Measurements from ENCODE around the gene SIRPA. TPM values are rescaled to one million over a fixed set of nuclear protein-coding genes. Genes with fewer than 3 reads are reported as not detected.

SIRPA gene
- total RNA-seq, 1 experiment from 2014 or later: 12.8 TPM

DNA sequence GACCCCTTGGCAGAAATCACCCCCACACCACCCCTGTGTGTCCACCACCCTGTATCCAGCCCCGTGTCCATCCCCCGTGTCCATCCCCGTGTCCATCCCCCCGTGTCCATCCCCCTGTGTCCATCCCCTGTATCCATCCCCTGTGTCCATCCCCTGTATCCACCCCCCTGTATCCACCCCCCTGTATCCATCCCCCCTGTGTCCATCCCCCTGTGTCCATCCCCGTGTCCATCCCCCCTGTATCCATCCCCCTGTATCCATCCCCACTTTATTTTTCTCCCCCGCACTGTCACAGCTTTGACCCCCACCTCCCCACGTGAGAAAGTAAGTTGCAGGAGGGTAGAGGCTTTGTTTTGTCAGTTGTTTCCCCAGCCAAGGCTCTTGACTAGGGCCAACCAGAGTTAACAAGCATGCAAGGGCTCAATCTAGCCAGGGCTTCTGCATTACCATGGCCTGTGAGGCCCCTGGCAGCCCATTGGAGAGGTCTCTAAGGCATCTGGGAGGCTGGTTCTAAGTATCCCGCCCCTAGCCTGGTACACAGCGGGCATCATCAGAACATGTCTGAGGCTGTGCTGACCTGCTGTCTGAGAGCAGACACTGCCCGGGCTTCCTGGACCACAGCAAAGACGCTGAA, 18.1 kb upstream of the SIRPA start:
- Histone ChIP-seq H4K20me1 (ENCODE audit: low read length) (no peaks in the 10 kb centered on the region), H3K27ac (ENCODE audit: low read length) (no peak overlapping the region), H3K27me3 (ENCODE audit: low read length) (no peaks in the 10 kb centered on the region), H3K79me2 (ENCODE audit: low read length) (no peaks in the 10 kb centered on the region), H3K9me3 (ENCODE audit: low read length) (no peaks in the 10 kb centered on the region), H3K4me1 (ENCODE audit: insufficient read depth, low read length) (no peaks in the 10 kb centered on the region), H3K9ac (ENCODE audit: low read length) (no peak overlapping the region), H3F3A (ENCODE audit: low read length, unreplicated experiment) (no peaks in the 10 kb centered on the region), H3K36me3 (ENCODE audit: low read depth, low read length) (no peaks in the 10 kb centered on the region), H3K9me2 (replicated peaks; ENCODE audit: low read length) (no peaks in the 10 kb centered on the region), H2AFZ (ENCODE audit: low read length) (no peak overlapping the region), H3K4me2 (ENCODE audit: low read length) (no peak overlapping the region), H3K4me3 (ENCODE audit: low read length) (no peak overlapping the region)
- intact Hi-C loops (cut with micrococcal nuclease): no loop called here
- ATAC-seq: no peak
- TF ChIP-seq, protein P1, sequence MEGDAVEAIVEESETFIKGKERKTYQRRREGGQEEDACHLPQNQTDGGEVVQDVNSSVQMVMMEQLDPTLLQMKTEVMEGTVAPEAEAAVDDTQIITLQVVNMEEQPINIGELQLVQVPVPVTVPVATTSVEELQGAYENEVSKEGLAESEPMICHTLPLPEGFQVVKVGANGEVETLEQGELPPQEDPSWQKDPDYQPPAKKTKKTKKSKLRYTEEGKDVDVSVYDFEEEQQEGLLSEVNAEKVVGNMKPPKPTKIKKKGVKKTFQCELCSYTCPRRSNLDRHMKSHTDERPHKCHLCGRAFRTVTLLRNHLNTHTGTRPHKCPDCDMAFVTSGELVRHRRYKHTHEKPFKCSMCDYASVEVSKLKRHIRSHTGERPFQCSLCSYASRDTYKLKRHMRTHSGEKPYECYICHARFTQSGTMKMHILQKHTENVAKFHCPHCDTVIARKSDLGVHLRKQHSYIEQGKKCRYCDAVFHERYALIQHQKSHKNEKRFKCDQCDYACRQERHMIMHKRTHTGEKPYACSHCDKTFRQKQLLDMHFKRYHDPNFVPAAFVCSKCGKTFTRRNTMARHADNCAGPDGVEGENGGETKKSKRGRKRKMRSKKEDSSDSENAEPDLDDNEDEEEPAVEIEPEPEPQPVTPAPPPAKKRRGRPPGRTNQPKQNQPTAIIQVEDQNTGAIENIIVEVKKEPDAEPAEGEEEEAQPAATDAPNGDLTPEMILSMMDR (conservative IDR thresholded peaks at IDR 0.05; ENCODE audit: low read depth, low read length): no peak
- TF ChIP-seq EZH2phosphoT487 (IDR thresholded peaks at IDR 0.05; ENCODE audit: borderline replicate concordance, low read length): no peak
- TF ChIP-seq EZH2 (IDR thresholded peaks at IDR 0.05; ENCODE audit: low read length, unreplicated experiment): no peak
- CTCF ChIA-PET: no interaction called here
- POLR2A ChIA-PET (ENCODE audit: unreplicated experiment): no interaction called here
- no peak for DNase-seq
- no TSS peak for BruUV-seq (replicated peaks)

DNA sequence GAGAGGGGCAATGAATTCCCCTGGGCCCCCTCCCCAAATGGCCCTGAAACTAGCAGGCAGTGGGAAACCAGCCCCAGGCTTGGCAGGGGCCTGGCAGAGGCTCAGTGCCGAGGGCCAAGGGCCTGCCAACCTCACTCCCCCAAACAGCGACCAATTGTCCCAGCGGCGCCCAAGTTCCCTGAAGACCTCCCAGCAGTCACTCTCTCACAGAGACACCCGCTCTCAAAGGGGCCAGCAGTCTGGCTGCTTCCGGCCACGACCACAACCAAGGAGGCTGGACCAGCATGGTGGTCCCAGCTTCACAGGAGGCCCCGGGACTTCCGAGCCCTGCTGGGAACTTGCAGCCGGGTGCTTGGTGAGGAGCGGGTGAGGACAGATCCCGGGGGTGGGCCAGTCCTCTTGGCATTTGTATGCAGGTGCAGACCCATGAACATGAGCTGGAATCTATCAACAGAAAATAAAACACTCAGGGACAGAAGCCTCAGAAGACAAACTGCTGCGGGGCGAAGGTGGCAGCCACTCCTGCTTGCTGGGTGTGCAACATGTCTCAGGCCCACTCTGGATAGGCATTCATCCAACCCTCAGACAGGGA, 17.5 kb upstream of the SIRPA start:
- POLR2A ChIA-PET (ENCODE audit: unreplicated experiment): no interaction called here

More for the DNA sequence above, 17.5 kb upstream of the SIRPA start:
- no peaks in the 10 kb centered on the region for H3K36me3 ChIP-seq (ENCODE audit: low read depth, low read length)
- CTCF ChIA-PET: no interaction called here
- no peak overlapping the region for H3K4me3 ChIP-seq (ENCODE audit: low read length)
- no peaks in the 10 kb centered on the region for H3K79me2 ChIP-seq (ENCODE audit: low read length)
- H3F3A ChIP-seq (ENCODE audit: low read length, unreplicated experiment): no peaks in the 10 kb centered on the region
- no peaks in the 10 kb centered on the region for H3K4me1 ChIP-seq (ENCODE audit: insufficient read depth, low read length)
- H3K27me3 ChIP-seq (ENCODE audit: low read length): no peaks in the 10 kb centered on the region
- no peak overlapping the region for H3K4me2 ChIP-seq (ENCODE audit: low read length)
- intact Hi-C loops (cut with micrococcal nuclease): no loop called here
- no TSS peak for BruUV-seq (replicated peaks)
- H4K20me1 ChIP-seq (ENCODE audit: low read length): no peaks in the 10 kb centered on the region
- H3K9me3 ChIP-seq (ENCODE audit: low read length): no peaks in the 10 kb centered on the region
- no peaks in the 10 kb centered on the region for H3K9me2 ChIP-seq (replicated peaks; ENCODE audit: low read length)
- H3K9ac ChIP-seq (ENCODE audit: low read length): no peak overlapping the region
- no peak overlapping the region for H2AFZ ChIP-seq (ENCODE audit: low read length)
- H3K27ac ChIP-seq (ENCODE audit: low read length): no peak overlapping the region
- ATAC-seq (no peak), DNase-seq (no peak)
- TF ChIP-seq EZH2 (IDR thresholded peaks at IDR 0.05; ENCODE audit: low read length, unreplicated experiment) (no peak), EZH2phosphoT487 (IDR thresholded peaks at IDR 0.05; ENCODE audit: borderline replicate concordance, low read length) (no peak)
- TF ChIP-seq, protein P1 (conservative IDR thresholded peaks at IDR 0.05; ENCODE audit: low read depth, low read length): no peak

Measured in PC-3 (cell line).